GM20000 (cell line): Measurements from ENCODE around the gene JAZF1.

Source experiments
- DNase-seq: peaks from one replicate; pipeline ENCODE4 v3.0.0; 2012; ENCODE audit warnings: low spot score
- TF ChIP-seq, protein P1 (sequence below): IDR thresholded peaks from 2 replicates; pipeline ENCODE4 v1.5.1; 2012; ENCODE audit warnings: mild to moderate bottlenecking, control low read depth; ENCODE audit errors: extremely low read depth, missing control alignments

Gene JAZF1

DNA sequence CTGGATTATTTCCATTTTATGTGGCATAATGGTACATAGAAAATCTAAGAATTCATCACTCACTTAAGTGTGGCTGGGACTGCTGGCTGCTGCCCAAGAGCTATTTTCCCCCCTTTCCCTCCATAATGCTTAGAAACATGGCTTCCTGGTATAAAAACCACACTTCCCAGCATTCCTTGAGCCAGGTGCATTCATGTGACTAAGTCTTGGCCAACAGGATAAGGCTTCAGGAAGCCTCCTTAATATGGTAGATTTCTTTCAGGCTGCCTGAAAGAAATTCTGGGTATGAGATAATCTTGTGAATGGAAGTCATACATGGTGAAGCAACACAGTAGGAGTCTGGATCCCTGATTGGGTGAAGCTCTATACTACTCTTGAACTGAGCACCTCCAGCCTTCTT is 178.0 kb downstream of the JAZF1 start:
- TF ChIP-seq, protein P1, sequence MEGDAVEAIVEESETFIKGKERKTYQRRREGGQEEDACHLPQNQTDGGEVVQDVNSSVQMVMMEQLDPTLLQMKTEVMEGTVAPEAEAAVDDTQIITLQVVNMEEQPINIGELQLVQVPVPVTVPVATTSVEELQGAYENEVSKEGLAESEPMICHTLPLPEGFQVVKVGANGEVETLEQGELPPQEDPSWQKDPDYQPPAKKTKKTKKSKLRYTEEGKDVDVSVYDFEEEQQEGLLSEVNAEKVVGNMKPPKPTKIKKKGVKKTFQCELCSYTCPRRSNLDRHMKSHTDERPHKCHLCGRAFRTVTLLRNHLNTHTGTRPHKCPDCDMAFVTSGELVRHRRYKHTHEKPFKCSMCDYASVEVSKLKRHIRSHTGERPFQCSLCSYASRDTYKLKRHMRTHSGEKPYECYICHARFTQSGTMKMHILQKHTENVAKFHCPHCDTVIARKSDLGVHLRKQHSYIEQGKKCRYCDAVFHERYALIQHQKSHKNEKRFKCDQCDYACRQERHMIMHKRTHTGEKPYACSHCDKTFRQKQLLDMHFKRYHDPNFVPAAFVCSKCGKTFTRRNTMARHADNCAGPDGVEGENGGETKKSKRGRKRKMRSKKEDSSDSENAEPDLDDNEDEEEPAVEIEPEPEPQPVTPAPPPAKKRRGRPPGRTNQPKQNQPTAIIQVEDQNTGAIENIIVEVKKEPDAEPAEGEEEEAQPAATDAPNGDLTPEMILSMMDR: no peak
- no peak for DNase-seq

DNA sequence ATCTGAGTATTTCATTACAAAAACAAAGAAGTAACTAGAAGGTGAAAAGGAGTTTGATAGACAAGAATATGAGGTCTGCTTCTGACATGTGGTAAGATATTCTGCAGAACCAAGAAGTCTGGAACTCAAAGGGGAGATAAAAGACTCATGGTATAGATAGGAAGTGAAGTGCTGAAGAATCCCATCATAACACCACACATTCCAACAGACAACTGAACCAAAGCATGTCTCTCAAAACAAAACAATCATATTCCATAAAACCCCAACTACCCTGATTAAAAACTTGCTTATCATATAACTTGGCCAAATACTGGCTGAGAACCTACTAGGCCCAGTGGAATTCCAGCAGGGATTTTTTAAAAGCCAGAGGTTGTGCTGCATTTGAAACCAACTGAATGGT is 178.7 kb downstream of the JAZF1 start:
- TF ChIP-seq, protein P1: no peak
- no peak for DNase-seq

DNA sequence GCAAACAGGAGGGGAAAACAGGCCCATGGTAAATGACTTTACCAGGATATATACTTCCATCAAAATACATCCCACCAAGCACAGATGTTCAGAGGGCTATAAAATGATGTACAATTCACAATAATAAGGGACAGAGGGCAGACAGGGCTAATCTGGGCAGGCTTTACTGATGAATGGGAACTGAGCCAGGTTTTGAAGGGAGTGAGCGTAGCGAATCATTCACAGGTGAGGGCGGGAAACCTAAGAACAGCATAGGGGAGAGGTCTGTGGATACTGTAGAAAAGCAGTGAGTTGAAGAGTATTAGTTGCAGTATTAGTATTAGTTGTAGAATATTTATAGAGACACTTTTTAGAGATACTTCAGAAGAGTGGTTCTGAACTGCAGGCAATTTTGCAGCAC is 180.8 kb downstream of the JAZF1 start:
- DNase-seq: no peak

DNA sequence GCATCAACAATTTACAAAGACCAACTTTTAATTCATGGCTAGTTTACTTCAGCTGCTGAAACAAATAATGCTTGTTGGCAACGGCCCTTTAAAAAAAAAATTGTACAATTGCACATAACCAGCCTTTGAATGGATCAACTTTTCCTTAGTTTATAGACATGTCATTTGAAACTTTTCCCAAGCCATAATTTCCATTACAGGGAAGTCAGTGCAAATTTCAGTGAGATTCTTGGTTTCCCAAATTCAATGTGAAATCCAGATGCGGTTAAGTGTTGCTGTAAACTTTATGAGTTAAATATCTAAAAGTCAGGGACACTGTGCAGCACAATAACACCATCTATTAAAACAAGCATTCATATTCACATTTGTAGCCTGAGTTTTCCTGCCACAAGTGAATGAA is 182.2 kb downstream of the JAZF1 start:
- TF ChIP-seq, protein P1: no peak
- no peak for DNase-seq

More for the DNA sequence above, 180.8 kb downstream of the JAZF1 start:
- TF ChIP-seq, protein P1: no peak

DNA sequence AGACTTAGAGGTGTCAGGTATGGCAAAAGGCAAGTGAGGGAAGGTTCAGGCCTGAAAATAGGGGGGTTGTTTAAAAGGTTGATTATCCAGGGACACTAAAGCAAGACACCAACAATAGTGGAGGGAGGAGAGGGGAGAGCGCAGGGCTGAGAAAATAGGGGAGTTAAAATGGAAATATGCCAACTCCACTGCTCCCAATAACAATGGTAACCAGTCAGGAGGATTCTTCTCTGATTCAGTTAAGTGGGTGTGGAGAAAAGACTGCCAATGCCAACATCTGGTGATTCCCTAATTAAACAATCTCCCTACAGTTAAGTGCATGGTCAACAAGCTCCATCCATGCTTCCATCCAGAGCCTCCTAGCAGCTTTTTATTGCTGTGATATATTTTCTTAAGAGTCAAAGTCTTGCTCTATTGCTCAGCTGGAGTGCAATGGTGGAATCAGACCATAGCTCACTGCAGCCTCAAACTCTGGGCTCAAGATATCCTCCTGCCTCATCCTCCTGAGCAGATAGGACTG is 183.3 kb downstream of the JAZF1 start:
- no peak for DNase-seq
- TF ChIP-seq, protein P1: no peak

DNA sequence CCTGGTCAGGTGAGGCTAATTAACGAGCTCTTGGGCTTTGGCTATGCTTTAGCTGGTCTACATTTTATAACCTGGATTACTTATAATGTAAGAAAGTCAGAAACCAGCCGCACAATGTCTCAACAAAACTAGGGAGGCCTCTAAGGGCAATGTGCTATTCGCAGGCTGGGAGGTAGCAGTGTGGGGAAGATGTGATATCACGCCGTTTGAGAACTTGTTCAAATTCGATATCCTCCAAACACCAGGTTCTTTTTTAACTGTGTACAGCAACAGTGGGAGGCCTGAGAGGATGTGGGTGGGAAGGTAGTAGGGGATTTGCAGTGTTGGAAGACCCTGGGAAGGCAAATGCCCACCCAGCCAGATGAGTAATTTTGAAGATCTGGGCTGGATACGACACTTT is 184.5 kb downstream of the JAZF1 start:
- TF ChIP-seq, protein P1: no peak
- no peak for DNase-seq

DNA sequence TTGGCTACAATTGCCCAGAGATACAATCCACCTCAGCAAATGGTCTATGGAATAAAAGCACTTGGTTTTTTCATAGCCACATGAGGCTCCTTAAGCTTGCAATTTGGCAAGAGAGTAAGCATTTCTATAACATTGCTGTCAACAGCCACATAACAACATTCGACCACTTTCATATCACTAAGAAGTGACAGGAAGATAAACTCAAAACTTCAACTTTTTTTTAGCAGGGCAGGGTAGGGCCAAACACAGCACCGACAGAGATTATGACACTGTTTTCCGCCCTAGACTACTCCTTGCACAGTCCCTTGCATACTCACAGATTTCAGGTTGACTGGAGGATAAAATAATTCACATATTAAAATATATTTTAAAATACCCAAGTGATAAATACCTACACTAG is 185.4 kb downstream of the JAZF1 start:
- no peak for DNase-seq
- TF ChIP-seq, protein P1: no peak

DNA sequence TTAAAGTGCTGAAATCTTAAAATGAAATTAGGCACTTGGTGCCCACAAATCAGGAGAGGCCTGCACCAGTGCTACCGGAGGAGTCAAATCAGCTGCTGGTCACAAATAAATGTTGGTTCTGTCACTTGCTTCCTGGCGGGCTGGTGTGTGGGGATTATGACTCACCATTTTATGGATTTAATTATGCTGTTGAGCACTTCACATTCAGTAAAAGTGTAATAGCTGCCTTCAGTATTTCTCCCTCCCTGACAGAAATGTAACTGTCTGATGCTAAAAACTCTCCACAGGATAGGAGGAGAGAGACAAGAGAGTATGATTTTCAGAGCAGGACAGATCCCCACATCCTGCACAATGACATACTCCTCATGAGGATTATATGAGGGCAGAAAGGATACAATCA is 186.0 kb downstream of the JAZF1 start:
- TF ChIP-seq, protein P1: no peak
- DNase-seq: no peak
